Effector CD4-positive, alpha-beta T cell (primary cell): ENCODE measurements around the gene CALHM2.

Experiments
- DNase-seq: peaks from one replicate; pipeline ENCODE4 v3.0.0-alpha.2; 2020

Gene CALHM2

DNA sequence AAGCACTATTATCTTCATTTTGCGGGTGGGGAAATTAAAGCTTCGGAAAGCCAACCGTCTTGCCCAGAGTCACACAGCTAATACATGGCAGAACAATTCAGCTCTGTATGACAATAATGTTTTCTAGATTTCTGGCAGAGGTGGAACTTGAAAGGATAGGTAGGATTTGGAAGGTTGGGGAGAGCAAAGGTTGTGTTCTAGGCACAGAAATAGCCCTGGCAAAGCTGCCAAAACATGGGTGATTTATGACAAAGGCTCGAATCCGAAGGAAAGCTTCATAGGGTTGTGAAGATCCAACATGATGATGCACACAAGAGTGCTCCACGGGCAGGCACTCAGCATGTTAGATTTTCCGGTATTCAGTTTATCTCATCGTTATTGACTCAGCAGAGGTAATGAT is 36.6 kb downstream of the CALHM2 start:
- no peak for DNase-seq

DNA sequence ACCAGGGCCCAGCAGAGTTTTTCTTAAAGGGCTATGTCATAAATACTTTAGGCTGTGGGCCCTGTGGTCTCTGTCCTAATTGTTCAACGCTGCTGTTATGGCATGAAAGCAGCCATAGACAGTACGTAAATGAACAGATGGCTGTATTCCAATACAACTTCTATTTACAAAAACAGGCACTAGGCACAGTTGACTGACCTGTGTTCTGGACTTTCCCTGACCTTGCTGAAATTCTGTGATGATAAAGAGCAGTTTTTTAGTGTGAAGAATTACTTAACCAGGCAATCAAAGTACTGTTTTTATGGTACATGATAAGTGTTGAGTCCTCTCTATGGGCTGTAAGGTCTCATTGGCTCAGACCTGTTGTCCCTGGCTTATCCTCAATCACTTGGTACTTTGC is 38.6 kb downstream of the CALHM2 start:
- no peak for DNase-seq

DNA sequence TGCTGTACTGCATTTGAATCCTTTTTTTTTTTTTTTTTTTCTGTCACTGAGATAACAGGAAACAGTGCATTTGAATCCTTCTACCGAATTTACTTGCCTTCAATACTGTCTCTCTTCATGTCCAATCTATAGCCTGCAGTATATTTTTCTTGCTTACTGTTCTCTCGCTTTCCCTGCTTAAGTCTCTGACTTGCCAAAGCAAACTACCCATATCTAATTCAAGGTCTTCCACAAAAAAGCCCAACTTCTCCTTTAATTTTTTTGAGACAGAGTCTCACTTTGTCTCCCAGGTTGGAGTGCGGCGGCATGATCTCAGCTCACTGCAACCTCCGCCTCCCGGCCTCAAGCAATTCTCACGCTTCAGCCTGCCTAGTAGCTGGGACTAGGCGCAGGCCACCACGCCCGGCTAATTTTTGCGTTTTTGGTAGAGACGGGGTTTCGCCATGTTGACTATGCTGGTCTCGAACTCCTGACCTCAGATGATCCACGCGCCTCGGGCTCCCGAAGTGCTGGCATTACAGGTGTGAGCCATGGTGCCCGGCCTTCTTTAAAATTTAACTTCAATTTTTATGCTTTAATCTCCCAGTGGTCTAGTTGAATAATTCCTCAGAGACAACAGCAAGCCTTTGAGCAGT is 54.9 kb downstream of the CALHM2 start:
- no peak for DNase-seq

DNA sequence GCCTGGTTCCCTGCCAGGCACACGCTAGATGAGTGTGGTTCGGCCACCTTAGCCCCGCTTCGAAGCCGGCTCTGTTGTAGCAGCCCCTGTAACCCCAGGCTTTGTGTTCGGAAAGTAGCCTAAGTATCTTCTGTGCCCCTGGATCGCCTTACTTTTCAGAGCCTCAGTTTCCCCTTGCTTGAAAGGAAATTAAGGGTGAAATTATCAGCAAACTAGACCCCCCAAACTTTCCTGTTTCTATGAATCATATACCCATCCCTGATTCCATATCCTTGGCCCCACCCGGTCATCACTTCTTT is 55.4 kb downstream of the CALHM2 start:
- DNase-seq: no peak
